Endothelial cell (in vitro differentiated cells): ENCODE data around the gene RRM1. TPM values are rescaled to one million over a fixed set of nuclear protein-coding genes. Genes with fewer than 3 reads are reported as not detected.
A peak's percentile ranks its signal among the peaks of the same experiment; 100 is the strongest.

ENCODE experiments used
- DNase-seq: peaks from one replicate; pipeline ENCODE4 v3.0.0; 2021; ENCODE audit warnings: low spot score
- H3K27ac Mint-ChIP-seq: one replicate; pipeline ENCODE4 v1.8.0; 2021; ENCODE audit warnings: mixed read lengths, inconsistent platforms; ENCODE audit not compliant: unreplicated experiment
- H3K27me3 Mint-ChIP-seq: one replicate; pipeline ENCODE4 v1.8.0; 2021; ENCODE audit warnings: mild to moderate bottlenecking, moderate library complexity, mixed read lengths, inconsistent platforms; ENCODE audit not compliant: unreplicated experiment
- H3K36me3 Mint-ChIP-seq: one replicate; pipeline ENCODE4 v1.8.0; 2021; ENCODE audit warnings: mild to moderate bottlenecking, low read depth, mixed read lengths, inconsistent platforms; ENCODE audit not compliant: unreplicated experiment
- H3K4me1 Mint-ChIP-seq: one replicate; pipeline ENCODE4 v1.8.0; 2021; ENCODE audit warnings: mild to moderate bottlenecking, mixed read lengths, inconsistent platforms; ENCODE audit not compliant: unreplicated experiment
- H3K4me3 Mint-ChIP-seq: one replicate; pipeline ENCODE4 v1.8.0; 2021; ENCODE audit warnings: mild to moderate bottlenecking, mixed read lengths, inconsistent platforms; ENCODE audit not compliant: unreplicated experiment
- H3K9me3 Mint-ChIP-seq: one replicate; pipeline ENCODE4 v1.8.0; 2021; ENCODE audit warnings: mixed read lengths, inconsistent platforms; ENCODE audit not compliant: unreplicated experiment
- total RNA-seq: library from RNA; stranded (reverse); fragmentation: NEBNext Ultra II Directional; extraction: Animal tissue kit (Norgen Biotek cat#: 25700); gene quantifications from one replicate; pipeline ENCODE4 v1.2.1, GENCODE V29; 2021; ENCODE audit not compliant: unreplicated experiment
- TF ChIP-seq, protein P1 (sequence below): fragments of 200-600 bp; sonication (generic); IDR thresholded peaks from one replicate; pipeline ENCODE4 v1.5.0; 2021; ENCODE audit warnings: antibody characterized with exemption; ENCODE audit not compliant: unreplicated experiment

RRM1 gene
- total RNA-seq, 1 donor from 2014 or later, result 48.0 TPM

DNA sequence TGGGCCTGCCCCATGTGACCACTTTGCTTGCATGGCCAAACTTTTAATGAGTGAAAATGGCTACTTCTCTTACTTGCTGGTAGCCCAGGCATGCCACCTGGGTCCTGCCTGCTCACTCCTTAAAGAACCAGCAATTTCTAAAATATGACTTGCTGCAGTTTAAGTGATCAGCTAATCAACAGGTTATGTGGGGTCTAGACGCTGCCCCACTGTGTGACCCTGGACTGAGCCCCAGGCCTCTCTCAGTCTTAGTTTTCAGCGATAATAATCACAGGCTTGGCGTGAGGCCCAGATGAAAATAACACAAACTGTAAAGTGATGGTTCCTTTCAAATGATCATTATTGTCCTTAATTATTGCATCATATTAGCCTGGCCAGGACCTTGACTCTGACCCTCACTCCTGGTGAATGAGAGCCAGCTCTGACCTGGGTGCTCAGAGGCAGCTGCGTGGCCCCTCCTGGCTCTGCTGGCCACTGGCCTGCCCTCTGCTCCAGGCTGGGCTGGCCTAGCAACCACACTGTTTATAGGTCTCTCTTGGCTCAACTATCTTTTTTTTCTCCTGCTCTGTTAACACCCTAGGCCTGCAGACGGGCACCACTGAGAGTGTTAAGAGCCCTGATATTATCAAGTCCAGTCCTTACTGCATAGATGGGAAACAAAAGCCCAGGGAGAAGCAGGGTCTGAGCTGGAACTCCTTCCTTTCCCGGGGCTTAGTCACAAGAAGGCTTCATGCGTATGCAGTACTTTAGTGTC, 89.7 kb downstream of the RRM1 start:
- Mint-ChIP-seq H3K27ac (peak overlapping the region; percentile 45), H3K4me1 (peaks cover 7% of the 10 kb centered on the region), H3K9me3 (no peaks in the 10 kb centered on the region), H3K27me3 (peaks cover 4% of the 10 kb centered on the region), H3K36me3 (no peaks in the 10 kb centered on the region), H3K4me3 (no peak overlapping the region)
- DNase-seq, result no peak
- TF ChIP-seq, protein P1, sequence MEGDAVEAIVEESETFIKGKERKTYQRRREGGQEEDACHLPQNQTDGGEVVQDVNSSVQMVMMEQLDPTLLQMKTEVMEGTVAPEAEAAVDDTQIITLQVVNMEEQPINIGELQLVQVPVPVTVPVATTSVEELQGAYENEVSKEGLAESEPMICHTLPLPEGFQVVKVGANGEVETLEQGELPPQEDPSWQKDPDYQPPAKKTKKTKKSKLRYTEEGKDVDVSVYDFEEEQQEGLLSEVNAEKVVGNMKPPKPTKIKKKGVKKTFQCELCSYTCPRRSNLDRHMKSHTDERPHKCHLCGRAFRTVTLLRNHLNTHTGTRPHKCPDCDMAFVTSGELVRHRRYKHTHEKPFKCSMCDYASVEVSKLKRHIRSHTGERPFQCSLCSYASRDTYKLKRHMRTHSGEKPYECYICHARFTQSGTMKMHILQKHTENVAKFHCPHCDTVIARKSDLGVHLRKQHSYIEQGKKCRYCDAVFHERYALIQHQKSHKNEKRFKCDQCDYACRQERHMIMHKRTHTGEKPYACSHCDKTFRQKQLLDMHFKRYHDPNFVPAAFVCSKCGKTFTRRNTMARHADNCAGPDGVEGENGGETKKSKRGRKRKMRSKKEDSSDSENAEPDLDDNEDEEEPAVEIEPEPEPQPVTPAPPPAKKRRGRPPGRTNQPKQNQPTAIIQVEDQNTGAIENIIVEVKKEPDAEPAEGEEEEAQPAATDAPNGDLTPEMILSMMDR, result no peak

DNA sequence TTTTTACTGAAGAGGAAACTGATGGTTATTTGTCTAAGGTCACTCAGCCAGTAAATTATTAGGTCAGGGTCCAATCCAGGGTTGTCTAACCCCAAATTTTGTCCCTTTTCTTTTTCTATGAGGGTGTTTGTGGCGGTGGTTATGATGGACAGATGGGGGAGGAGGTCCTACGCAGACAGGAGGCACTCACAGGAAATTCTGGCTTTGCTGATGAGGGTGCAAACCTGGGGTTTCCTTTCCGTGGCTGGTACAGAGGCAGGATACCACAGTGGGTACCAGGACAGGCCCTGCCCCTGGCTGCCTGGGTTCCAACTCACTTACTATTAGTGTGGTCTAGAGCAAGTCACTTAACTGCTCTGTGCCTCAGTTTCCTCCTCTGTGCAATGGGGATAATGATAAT, 91.0 kb downstream of the RRM1 start:
- no peak for DNase-seq
- no peaks in the 10 kb centered on the region for H3K36me3 Mint-ChIP-seq
- no peaks in the 10 kb centered on the region for H3K9me3 Mint-ChIP-seq
- no peak overlapping the region for H3K4me3 Mint-ChIP-seq
- H3K4me1 Mint-ChIP-seq, result peaks cover 16% of the 10 kb centered on the region
- TF ChIP-seq, protein P1, result no peak
- H3K27me3 Mint-ChIP-seq, result peaks cover 2% of the 10 kb centered on the region
- no peak overlapping the region for H3K27ac Mint-ChIP-seq

DNA sequence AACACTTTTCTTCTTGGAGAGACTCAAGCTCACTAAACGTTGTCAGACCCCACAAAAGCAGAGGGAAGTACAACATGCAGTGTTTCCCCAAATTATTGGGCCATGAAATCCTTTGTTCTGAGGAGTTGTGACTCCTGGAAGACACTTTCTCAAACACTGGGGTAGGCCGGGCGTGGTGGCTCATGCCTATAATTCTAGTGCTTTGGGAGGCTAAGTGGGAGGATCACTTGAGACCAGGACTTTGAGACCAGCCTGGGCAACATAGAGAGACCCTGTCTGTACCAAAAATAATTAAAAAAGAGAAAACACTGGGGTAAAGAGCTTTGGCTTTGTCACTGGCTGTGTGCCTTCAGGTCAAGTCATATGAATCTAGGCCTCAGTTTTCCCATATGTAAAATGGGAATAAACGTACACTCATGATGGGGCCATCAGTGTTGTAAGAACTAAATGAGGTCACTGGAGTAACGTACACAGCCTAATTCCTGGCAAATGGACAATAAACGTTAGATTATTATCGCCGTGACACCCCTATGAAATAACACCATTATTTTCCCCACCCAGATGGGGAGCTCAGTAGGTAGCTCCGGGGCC, 92.0 kb downstream of the RRM1 start:
- no peak for DNase-seq
- Mint-ChIP-seq H3K36me3 (no peaks in the 10 kb centered on the region), H3K27me3 (peaks cover 2% of the 10 kb centered on the region), H3K4me1 (peaks cover 16% of the 10 kb centered on the region), H3K27ac (no peak overlapping the region), H3K9me3 (no peaks in the 10 kb centered on the region), H3K4me3 (peak overlapping the region; percentile 79)
- TF ChIP-seq, protein P1, result no peak

DNA sequence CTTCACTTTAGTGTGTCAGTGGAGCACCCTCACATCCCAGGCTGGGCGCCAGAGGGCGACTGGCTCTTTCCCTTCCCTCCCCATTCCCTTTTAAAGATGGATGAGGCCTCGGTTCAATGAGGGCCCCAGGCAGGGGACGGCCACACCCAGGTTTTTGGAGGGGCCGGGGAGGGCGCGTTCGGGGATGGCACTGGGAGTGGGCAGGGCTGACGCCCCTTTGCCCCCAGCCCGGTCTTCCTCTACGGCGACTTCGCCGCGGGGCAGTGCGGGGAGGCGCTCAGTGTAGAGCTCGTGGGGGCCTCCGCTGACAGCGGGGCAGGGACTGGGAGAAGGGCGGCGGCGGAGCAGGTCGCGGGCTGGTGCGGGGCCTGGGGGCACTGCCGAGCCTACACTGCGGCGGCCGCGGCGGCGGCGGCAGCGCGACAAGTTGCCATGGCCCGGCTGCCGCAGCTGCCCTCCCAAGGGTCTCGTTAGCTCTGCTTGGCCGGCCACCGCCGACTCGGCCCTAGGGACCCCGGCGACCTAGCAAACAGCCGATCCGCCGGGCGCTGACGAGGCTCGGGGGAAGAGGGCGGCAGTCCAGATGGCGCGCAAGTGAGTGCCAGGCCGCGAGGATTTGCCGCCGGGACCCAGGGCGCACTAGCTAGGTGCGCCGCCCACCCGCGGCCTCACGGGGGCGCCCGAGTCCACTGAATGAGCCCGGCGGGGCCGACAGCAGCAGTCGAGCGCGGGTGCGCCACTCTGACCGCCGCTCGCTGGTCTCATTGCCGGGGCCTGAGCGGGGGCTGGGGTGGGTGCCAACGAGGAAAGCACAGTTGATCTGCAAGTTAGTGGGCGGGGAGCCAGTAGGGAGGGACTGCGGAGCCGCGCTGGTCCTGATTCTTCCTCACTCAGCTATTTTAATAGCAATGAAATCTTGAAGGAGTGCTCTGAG, 92.7 kb downstream of the RRM1 start:
- no peak overlapping the region for H3K27ac Mint-ChIP-seq
- H3K36me3 Mint-ChIP-seq, result no peaks in the 10 kb centered on the region
- H3K4me1 Mint-ChIP-seq, result peaks cover 16% of the 10 kb centered on the region
- no peaks in the 10 kb centered on the region for H3K9me3 Mint-ChIP-seq
- DNase-seq, result peak; percentile 96
- H3K4me3 Mint-ChIP-seq, result peak overlapping the region; percentile 91
- TF ChIP-seq, protein P1, result peak; percentile 98
- no peaks in the 10 kb centered on the region for H3K27me3 Mint-ChIP-seq

Other genes with a start within 250 kb of the RRM1 start
- gene STIM1, start 239.1 kb upstream of the RRM1 start, total RNA-seq, result 35.9 TPM